MCF 10A (cell line): Measurements from ENCODE around the gene ME3. TPM values are rescaled to one million over a fixed set of nuclear protein-coding genes. Genes with fewer than 3 reads are reported as not detected.

Experiments
- BruUV-seq: library from RNA; stranded (reverse); fragments of 400-500 nt; replicated peaks from 2 replicates; lab custom pipeline; 2021; lab: Mats Ljungman, UMichigan
- CTCF ChIA-PET: fragments of 300-600 bp; sonication (Branson Sonifier 250); formaldehyde crosslinking; extraction: SDS; loops from one replicate; lab custom pipeline; 2021; ENCODE audit warnings: antibody characterized with exemption, inconsistent platforms; lab: Yijun Ruan, JAX
- POLR2A ChIA-PET: fragments of 300-600, 350-650 bp; sonication (Branson Sonifier 250); formaldehyde crosslinking; extraction: SDS; loops from one replicate; lab custom pipeline; 2020; ENCODE audit warnings: antibody characterized with exemption, inconsistent platforms; lab: Yijun Ruan, JAX
- DNase-seq: peaks from one replicate; pipeline ENCODE4 v3.0.0-alpha.2; 2018; ENCODE audit not compliant: unreplicated experiment
- H3K27ac Mint-ChIP-seq: one replicate; pipeline ENCODE4 v1.8.0; 2022; ENCODE audit warnings: mild to moderate bottlenecking, low read depth, mixed read lengths; ENCODE audit not compliant: unreplicated experiment
- H3K27me3 Mint-ChIP-seq: one replicate; pipeline ENCODE4 v1.8.0; 2022; ENCODE audit warnings: mixed read lengths; ENCODE audit not compliant: insufficient read depth, unreplicated experiment
- H3K36me3 Mint-ChIP-seq: one replicate; pipeline ENCODE4 v1.8.0; 2022; ENCODE audit warnings: mild to moderate bottlenecking, moderate library complexity, mixed read lengths; ENCODE audit not compliant: insufficient read depth, unreplicated experiment
- H3K4me1 Mint-ChIP-seq: one replicate; pipeline ENCODE4 v1.8.0; 2022; ENCODE audit warnings: mixed read lengths; ENCODE audit not compliant: insufficient read depth, unreplicated experiment
- H3K4me3 Mint-ChIP-seq: one replicate; pipeline ENCODE4 v1.8.0; 2022; ENCODE audit warnings: mild to moderate bottlenecking, moderate library complexity, mixed read lengths; ENCODE audit not compliant: unreplicated experiment
- H3K9me3 Mint-ChIP-seq: one replicate; pipeline ENCODE4 v1.8.0; 2022; ENCODE audit warnings: mixed read lengths; ENCODE audit not compliant: unreplicated experiment
- intact Hi-C: fragments of 100-400 bp; cut with micrococcal nuclease; formaldehyde crosslinking; loops from 2 replicates; pipeline ENCODE4 v1.14.1; 2022
- total RNA-seq: library from RNA; stranded (reverse); gene quantifications from 2 replicates; pipeline ENCODE4 v1.2.3, GENCODE V29; 2022
- TF ChIP-seq, protein P1 (sequence below): fragments of 200-600 bp; IDR thresholded peaks from one replicate; pipeline ENCODE4 v1.8.0; 2022; ENCODE audit warnings: antibody characterized with exemption, mild to moderate bottlenecking; ENCODE audit not compliant: unreplicated experiment

Gene ME3
- total RNA-seq, 1 experiment from 2014 or later, result not detected

- TF ChIP-seq, protein P1, sequence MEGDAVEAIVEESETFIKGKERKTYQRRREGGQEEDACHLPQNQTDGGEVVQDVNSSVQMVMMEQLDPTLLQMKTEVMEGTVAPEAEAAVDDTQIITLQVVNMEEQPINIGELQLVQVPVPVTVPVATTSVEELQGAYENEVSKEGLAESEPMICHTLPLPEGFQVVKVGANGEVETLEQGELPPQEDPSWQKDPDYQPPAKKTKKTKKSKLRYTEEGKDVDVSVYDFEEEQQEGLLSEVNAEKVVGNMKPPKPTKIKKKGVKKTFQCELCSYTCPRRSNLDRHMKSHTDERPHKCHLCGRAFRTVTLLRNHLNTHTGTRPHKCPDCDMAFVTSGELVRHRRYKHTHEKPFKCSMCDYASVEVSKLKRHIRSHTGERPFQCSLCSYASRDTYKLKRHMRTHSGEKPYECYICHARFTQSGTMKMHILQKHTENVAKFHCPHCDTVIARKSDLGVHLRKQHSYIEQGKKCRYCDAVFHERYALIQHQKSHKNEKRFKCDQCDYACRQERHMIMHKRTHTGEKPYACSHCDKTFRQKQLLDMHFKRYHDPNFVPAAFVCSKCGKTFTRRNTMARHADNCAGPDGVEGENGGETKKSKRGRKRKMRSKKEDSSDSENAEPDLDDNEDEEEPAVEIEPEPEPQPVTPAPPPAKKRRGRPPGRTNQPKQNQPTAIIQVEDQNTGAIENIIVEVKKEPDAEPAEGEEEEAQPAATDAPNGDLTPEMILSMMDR, result no peak
- POLR2A ChIA-PET, result no interaction called here
- no peak for DNase-seq
- no peak overlapping the region for H3K4me3 Mint-ChIP-seq
- H3K27me3 Mint-ChIP-seq, result no peaks in the 10 kb centered on the region
- H3K4me1 Mint-ChIP-seq, result peaks cover 4% of the 10 kb centered on the region
- no peaks in the 10 kb centered on the region for H3K36me3 Mint-ChIP-seq
- CTCF ChIA-PET, result no interaction called here
- BruUV-seq, result no TSS peak
- H3K9me3 Mint-ChIP-seq, result peaks cover 6% of the 10 kb centered on the region
- H3K27ac Mint-ChIP-seq, result no peak overlapping the region
- intact Hi-C loops, result no loop called here
These were observed 3.0 kb downstream of the ME3 start for GRCh38 chr11:86669424-86669823.

GRCh38 chr11:86668929-86669328 lies 3.5 kb downstream of the ME3 start:
- ChIA-PET CTCF (no interaction called here), POLR2A (no interaction called here)
- Mint-ChIP-seq H3K27me3 (no peaks in the 10 kb centered on the region), H3K27ac (no peak overlapping the region), H3K4me1 (peaks cover 4% of the 10 kb centered on the region), H3K4me3 (no peak overlapping the region), H3K9me3 (peaks cover 6% of the 10 kb centered on the region), H3K36me3 (no peaks in the 10 kb centered on the region)
- TF ChIP-seq, protein P1, result no peak
- BruUV-seq, result no TSS peak
- intact Hi-C loops, result no loop called here
- no peak for DNase-seq

- peaks cover 2% of the 10 kb centered on the region for H3K4me1 Mint-ChIP-seq
- no TSS peak for BruUV-seq
- DNase-seq, result no peak
- intact Hi-C loops, result no loop called here
- H3K36me3 Mint-ChIP-seq, result no peaks in the 10 kb centered on the region
- H3K27me3 Mint-ChIP-seq, result no peaks in the 10 kb centered on the region
- H3K27ac Mint-ChIP-seq, result no peak overlapping the region
- ChIA-PET CTCF (interaction anchor here (0.5 to 1.8 kb wide), 5 partner anchors 18 to 1875 kb away, joined by 3 to 5 read pairs (median 4); no protein-coding TSS in a partner anchor), POLR2A (interaction anchor here (1.0 to 1.4 kb wide), 2 partner anchors 8 to 75 kb away, joined by 3 to 4 read pairs; no protein-coding TSS in a partner anchor)
- peaks cover 6% of the 10 kb centered on the region for H3K9me3 Mint-ChIP-seq
- TF ChIP-seq, protein P1, result no peak
- H3K4me3 Mint-ChIP-seq, result no peak overlapping the region
These were observed 6.2 kb downstream of the ME3 start for GRCh38 chr11:86666193-86666592.

DNA sequence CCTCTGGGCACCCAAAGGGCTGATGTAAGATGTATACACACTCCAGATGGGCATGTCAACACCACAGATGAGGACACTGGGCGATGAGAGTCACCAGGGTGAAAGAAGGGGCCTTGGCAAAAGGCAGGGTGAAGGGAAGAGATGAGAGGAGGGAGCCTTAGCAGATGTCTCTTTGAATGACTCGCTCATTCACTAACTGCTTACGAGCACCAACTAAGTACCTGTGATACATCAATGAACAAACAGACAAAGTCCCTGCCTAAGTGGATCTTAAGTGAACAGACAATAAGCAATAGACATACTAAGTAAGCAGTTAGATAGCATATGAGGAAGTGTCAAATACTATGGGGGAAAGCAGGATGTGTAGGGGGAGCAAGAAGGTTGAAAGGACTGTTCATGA lies 7.5 kb downstream of the ME3 start:
- ChIA-PET CTCF (interaction anchor here (0.6 kb wide), 1 partner anchor 498 kb away, joined by 5 read pairs; no protein-coding TSS in a partner anchor), POLR2A (no interaction called here)
- H3K4me1 Mint-ChIP-seq, result peaks cover 4% of the 10 kb centered on the region
- intact Hi-C loops, result no loop called here
- no peak overlapping the region for H3K27ac Mint-ChIP-seq
- no peak overlapping the region for H3K4me3 Mint-ChIP-seq
- peaks cover 6% of the 10 kb centered on the region for H3K9me3 Mint-ChIP-seq
- H3K27me3 Mint-ChIP-seq, result no peaks in the 10 kb centered on the region
- no peak for DNase-seq
- BruUV-seq, result no TSS peak
- H3K36me3 Mint-ChIP-seq, result no peaks in the 10 kb centered on the region
- TF ChIP-seq, protein P1, result no peak
